Activated naive CD4-positive, alpha-beta T cell treated with anti-CD3 and anti-CD28 coated beads for 36 hours (primary cell): ENCODE measurements around the gene ABCB8. TPM values are rescaled to one million over a fixed set of nuclear protein-coding genes. Genes with fewer than 3 reads are reported as not detected.
A peak's percentile ranks its signal among the peaks of the same experiment; 100 is the strongest.

ENCODE experiments used
- CTCF ChIA-PET: fragments of 350-600 bp; sonication (Branson Sonifier 250); formaldehyde crosslinking; loops from one replicate; lab custom pipeline; 2021; ENCODE audit warnings: antibody characterized with exemption; lab: Charles Lee
- DNase-seq: peaks from one replicate; pipeline ENCODE4 v3.0.0-alpha.2; 2020
- H3K27ac Mint-ChIP-seq: one replicate; pipeline ENCODE4 v1.8.0; 2021; ENCODE audit warnings: mild to moderate bottlenecking, mixed read lengths
- H3K27me3 Mint-ChIP-seq: one replicate; pipeline ENCODE4 v1.8.0; 2021; ENCODE audit warnings: low read depth, mixed read lengths
- H3K36me3 Mint-ChIP-seq: one replicate; pipeline ENCODE4 v1.8.0; 2021; ENCODE audit warnings: low read depth, mixed read lengths
- H3K4me1 Mint-ChIP-seq: one replicate; pipeline ENCODE4 v1.8.0; 2021; ENCODE audit warnings: low read depth, mixed read lengths
- H3K4me3 Mint-ChIP-seq: one replicate; pipeline ENCODE4 v1.8.0; 2021; ENCODE audit warnings: mild to moderate bottlenecking, moderate library complexity, mixed read lengths
- H3K9me3 Mint-ChIP-seq: one replicate; pipeline ENCODE4 v1.8.0; 2021; ENCODE audit warnings: mixed read lengths
- intact Hi-C: fragments of 100-400 bp; cut with micrococcal nuclease; formaldehyde crosslinking; loops from one replicate; pipeline ENCODE4 v1.15.1; 2023
- total RNA-seq, 2 experiments: library from RNA; stranded (reverse); gene quantifications; one replicate each; pipeline ENCODE4 v1.2.3, GENCODE V29; 2021

Gene ABCB8
- total RNA-seq, 2 experiments from 2014 or later: 41.3 to 47.8 TPM

GRCh38 chr7:150990416-150991186, 37.6 kb upstream of the ABCB8 start, which contains the start of gene NOS3:
Gene NOS3, plus strand, starts transcription at chr7:150991017. Its CDS starts 2,787 bp downstream, at chr7:150993804.
- H3K36me3 Mint-ChIP-seq: no peaks in the 10 kb centered on the region
- CTCF ChIA-PET: interaction anchor here (0.7 to 5.1 kb wide), 7 partner anchors 10 to 126 kb away, joined by 3 to 21 read pairs (median 6); no protein-coding TSS in a partner anchor
- peaks cover 36% of the 10 kb centered on the region for H3K4me1 Mint-ChIP-seq

DNA sequence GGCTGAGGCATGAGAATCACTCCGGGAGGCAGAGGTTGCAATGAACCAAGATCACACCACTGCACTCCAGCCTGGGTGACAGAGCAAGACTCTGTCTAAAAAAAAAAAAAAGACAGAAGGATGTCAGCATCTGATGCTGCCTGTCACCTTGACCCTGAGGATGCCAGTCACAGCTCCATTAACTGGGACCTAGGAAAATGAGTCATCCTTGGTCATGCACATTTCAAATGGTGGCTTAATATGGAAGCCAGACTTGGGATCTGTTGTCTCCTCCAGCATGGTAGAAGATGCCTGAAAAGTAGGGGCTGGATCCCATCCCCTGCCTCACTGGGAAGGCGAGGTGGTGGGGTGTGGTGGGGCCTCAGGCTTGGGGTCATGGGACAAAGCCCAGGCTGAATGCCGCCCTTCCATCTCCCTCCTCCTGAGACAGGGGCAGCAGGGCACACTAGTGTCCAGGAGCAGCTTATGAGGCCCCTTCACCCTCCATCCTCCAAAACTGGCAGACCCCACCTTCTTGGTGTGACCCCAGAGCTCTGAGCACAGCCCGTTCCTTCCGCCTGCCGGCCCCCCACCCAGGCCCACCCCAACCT, 36.1 kb upstream of the ABCB8 start:
- intact Hi-C loops: no loop called here
- CTCF ChIA-PET: interaction anchor here (0.9 to 5.1 kb wide), 5 partner anchors 18 to 131 kb away, joined by 3 to 21 read pairs (median 4); no protein-coding TSS in a partner anchor

More at GRCh38 chr7:150990416-150991186, 37.6 kb upstream of the ABCB8 start, which contains the start of gene NOS3:
- Mint-ChIP-seq H3K4me3 (no peak within 1 kb of the TSS), H3K9me3 (peaks cover 22% of the 10 kb centered on the region), H3K27ac (no peak within 1 kb of the TSS), H3K27me3 (no peaks in the 10 kb centered on the region)
- intact Hi-C loops: no loop called here
- no peak for DNase-seq

DNA sequence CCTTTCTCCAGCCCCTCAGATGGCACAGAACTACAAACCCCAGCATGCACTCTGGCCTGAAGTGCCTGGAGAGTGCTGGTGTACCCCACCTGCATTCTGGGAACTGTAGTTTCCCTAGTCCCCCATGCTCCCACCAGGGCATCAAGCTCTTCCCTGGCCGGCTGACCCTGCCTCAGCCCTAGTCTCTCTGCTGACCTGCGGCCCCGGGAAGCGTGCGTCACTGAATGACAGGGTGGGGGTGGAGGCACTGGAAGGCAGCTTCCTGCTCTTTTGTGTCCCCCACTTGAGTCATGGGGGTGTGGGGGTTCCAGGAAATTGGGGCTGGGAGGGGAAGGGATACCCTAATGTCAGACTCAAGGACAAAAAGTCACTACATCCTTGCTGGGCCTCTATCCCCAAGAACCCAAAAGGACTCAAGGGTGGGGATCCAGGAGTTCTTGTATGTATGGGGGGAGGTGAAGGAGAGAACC, 35.4 kb upstream of the ABCB8 start:
- CTCF ChIA-PET: interaction anchor here (0.9 to 5.1 kb wide), 4 partner anchors 17 to 91 kb away, joined by 3 to 21 read pairs (median 10); no protein-coding TSS in a partner anchor
- H3K27me3 Mint-ChIP-seq: no peaks in the 10 kb centered on the region

More for the DNA sequence above, 36.1 kb upstream of the ABCB8 start:
- H3K4me3 Mint-ChIP-seq: no peak overlapping the region
- H3K4me1 Mint-ChIP-seq: peaks cover 39% of the 10 kb centered on the region
- H3K9me3 Mint-ChIP-seq: peaks cover 22% of the 10 kb centered on the region
- no peak overlapping the region for H3K27ac Mint-ChIP-seq
- no peaks in the 10 kb centered on the region for H3K36me3 Mint-ChIP-seq
- no peaks in the 10 kb centered on the region for H3K27me3 Mint-ChIP-seq
- DNase-seq: no peak

DNA sequence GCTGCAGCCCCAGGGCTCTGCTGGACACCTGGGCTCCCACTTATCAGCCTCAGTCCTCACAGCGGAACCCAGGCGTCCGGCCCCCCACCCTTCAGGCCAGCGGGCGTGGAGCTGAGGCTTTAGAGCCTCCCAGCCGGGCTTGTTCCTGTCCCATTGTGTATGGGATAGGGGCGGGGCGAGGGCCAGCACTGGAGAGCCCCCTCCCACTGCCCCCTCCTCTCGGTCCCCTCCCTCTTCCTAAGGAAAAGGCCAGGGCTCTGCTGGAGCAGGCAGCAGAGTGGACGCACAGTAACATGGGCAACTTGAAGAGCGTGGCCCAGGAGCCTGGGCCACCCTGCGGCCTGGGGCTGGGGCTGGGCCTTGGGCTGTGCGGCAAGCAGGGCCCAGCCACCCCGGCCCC, 34.7 kb upstream of the ABCB8 start:
- DNase-seq: no peak
- Mint-ChIP-seq H3K27ac (no peak overlapping the region), H3K9me3 (peaks cover 22% of the 10 kb centered on the region), H3K4me3 (no peak overlapping the region), H3K36me3 (no peaks in the 10 kb centered on the region), H3K27me3 (no peaks in the 10 kb centered on the region), H3K4me1 (peaks cover 43% of the 10 kb centered on the region)
- CTCF ChIA-PET: interaction anchor here (1.0 to 5.1 kb wide), 6 partner anchors 9 to 117 kb away, joined by 4 to 29 read pairs (median 18); no protein-coding TSS in a partner anchor
- intact Hi-C loops: no loop called here

More for the DNA sequence above, 35.4 kb upstream of the ABCB8 start:
- Mint-ChIP-seq H3K36me3 (no peaks in the 10 kb centered on the region), H3K4me3 (no peak overlapping the region), H3K27ac (no peak overlapping the region), H3K4me1 (peaks cover 44% of the 10 kb centered on the region), H3K9me3 (peaks cover 22% of the 10 kb centered on the region)
- intact Hi-C loops: no loop called here
- DNase-seq: no peak

GRCh38 chr7:150994141-150994837, 34.0 kb upstream of the ABCB8 start:
- CTCF ChIA-PET: interaction anchor here (0.7 to 3.6 kb wide), 11 partner anchors 9 to 178 kb away, joined by 3 to 29 read pairs (median 7); partner anchors contain the start of genes ASIC3 and SLC4A2
- intact Hi-C loops: no loop called here
- H3K4me3 Mint-ChIP-seq: peak overlapping the region; percentile 53
- H3K36me3 Mint-ChIP-seq: no peaks in the 10 kb centered on the region
- H3K4me1 Mint-ChIP-seq: peaks cover 41% of the 10 kb centered on the region
- no peak overlapping the region for H3K27ac Mint-ChIP-seq
- peak; percentile 52 for DNase-seq
- peaks cover 22% of the 10 kb centered on the region for H3K9me3 Mint-ChIP-seq
- H3K27me3 Mint-ChIP-seq: no peaks in the 10 kb centered on the region

DNA sequence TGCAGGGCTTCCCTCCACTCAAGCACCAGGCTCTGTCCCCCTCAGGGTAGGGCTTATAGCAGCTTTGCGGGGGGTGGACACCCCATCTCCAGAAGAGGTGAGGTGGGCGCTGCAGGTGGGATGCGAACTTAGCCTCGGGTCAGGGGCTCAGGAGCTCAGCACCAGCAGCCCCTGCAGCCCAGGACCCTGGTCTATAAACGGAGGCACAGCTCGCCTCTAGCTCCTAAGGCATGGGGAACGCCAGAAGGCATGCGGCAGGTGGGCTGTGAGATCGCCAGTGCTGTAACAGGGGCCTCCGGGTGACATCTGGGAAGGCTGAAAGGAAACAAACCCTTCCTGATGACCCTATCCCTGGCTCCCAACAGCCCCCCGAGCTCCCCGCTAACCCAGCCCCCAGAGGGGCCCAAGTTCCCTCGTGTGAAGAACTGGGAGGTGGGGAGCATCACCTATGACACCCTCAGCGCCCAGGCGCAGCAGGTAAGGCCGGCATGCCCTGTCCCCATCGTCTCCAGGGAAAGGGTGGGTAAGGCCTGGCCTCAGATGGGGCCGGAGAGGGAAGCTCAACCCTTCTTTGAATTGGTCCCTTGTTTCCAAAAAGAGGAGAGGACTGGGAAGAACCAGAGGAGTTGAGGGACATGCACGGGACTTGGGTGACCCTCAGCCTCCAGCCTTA, 33.3 kb upstream of the ABCB8 start:
- H3K27ac Mint-ChIP-seq: no peak overlapping the region
- intact Hi-C loops: no loop called here
- CTCF ChIA-PET: interaction anchor here (0.9 to 3.6 kb wide), 9 partner anchors 10 to 97 kb away, joined by 3 to 29 read pairs (median 7); partner anchors contain the start of genes ASIC3 and SLC4A2

DNA sequence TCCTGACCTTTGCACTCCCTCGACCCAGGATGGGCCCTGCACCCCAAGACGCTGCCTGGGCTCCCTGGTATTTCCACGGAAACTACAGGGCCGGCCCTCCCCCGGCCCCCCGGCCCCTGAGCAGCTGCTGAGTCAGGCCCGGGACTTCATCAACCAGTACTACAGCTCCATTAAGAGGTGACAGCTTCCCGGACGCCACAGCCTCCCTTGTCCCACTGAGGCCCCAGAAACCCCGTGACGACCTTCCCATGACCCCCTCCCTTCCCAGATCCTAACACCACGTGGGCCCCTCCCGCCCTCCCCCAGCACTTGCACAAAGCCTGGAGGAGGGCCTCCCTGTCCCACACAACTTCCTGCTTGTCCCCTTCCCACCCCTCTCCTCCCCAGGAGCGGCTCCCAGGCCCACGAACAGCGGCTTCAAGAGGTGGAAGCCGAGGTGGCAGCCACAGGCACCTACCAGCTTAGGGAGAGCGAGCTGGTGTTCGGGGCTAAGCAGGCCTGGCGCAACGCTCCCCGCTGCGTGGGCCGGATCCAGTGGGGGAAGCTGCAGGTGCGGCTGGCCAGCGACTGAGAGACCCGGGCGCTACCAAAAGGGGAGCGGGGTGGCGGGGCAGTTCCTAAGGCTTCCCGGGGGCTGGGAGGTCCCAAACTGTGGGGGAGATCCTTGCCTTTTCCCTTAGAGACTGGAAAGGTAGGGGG, 31.7 kb upstream of the ABCB8 start:
- H3K4me1 Mint-ChIP-seq: peaks cover 43% of the 10 kb centered on the region
- intact Hi-C loops: loop anchor here (2.0 kb wide), 1 partner anchor 18 kb away; no protein-coding TSS in a partner anchor

More for the DNA sequence above, 33.3 kb upstream of the ABCB8 start:
- no peak for DNase-seq
- no peaks in the 10 kb centered on the region for H3K36me3 Mint-ChIP-seq
- peaks cover 43% of the 10 kb centered on the region for H3K4me1 Mint-ChIP-seq
- peak overlapping the region; percentile 53 for H3K4me3 Mint-ChIP-seq
- H3K27me3 Mint-ChIP-seq: no peaks in the 10 kb centered on the region
- peaks cover 15% of the 10 kb centered on the region for H3K9me3 Mint-ChIP-seq

GRCh38 chr7:150997075-150997511, 31.2 kb upstream of the ABCB8 start:
- no peaks in the 10 kb centered on the region for H3K27me3 Mint-ChIP-seq
- DNase-seq: no peak
- H3K4me3 Mint-ChIP-seq: no peak overlapping the region
- intact Hi-C loops: loop anchor here (2.0 kb wide), 1 partner anchor 18 kb away; no protein-coding TSS in a partner anchor
- CTCF ChIA-PET: interaction anchor here (1.4 to 1.5 kb wide), 2 partner anchors 12 to 34 kb away, joined by 3 to 5 read pairs; no protein-coding TSS in a partner anchor
- H3K9me3 Mint-ChIP-seq: no peaks in the 10 kb centered on the region
- H3K4me1 Mint-ChIP-seq: peaks cover 43% of the 10 kb centered on the region
- H3K36me3 Mint-ChIP-seq: no peaks in the 10 kb centered on the region
- H3K27ac Mint-ChIP-seq: no peak overlapping the region

More for the DNA sequence above, 31.7 kb upstream of the ABCB8 start:
- Mint-ChIP-seq H3K4me3 (peak overlapping the region; percentile 49), H3K36me3 (no peaks in the 10 kb centered on the region), H3K27me3 (no peaks in the 10 kb centered on the region), H3K9me3 (no peaks in the 10 kb centered on the region), H3K27ac (no peak overlapping the region)
- CTCF ChIA-PET: interaction anchor here (0.9 to 1.5 kb wide), 3 partner anchors 12 to 33 kb away, joined by 3 to 5 read pairs (median 3); no protein-coding TSS in a partner anchor
- DNase-seq: peak; percentile 52

- Mint-ChIP-seq H3K36me3 (no peaks in the 10 kb centered on the region), H3K27ac (no peak overlapping the region), H3K4me3 (no peak overlapping the region), H3K4me1 (peaks cover 43% of the 10 kb centered on the region), H3K27me3 (no peaks in the 10 kb centered on the region), H3K9me3 (no peaks in the 10 kb centered on the region)
- no peak for DNase-seq
- intact Hi-C loops: loop anchor here (2.0 kb wide), 1 partner anchor 17 kb away; no protein-coding TSS in a partner anchor
- CTCF ChIA-PET: interaction anchor here (0.8 to 1.5 kb wide), 3 partner anchors 11 to 35 kb away, joined by 3 to 5 read pairs (median 3); no protein-coding TSS in a partner anchor
Measured at GRCh38 chr7:150997817-150998216, 30.4 kb upstream of the ABCB8 start.

DNA sequence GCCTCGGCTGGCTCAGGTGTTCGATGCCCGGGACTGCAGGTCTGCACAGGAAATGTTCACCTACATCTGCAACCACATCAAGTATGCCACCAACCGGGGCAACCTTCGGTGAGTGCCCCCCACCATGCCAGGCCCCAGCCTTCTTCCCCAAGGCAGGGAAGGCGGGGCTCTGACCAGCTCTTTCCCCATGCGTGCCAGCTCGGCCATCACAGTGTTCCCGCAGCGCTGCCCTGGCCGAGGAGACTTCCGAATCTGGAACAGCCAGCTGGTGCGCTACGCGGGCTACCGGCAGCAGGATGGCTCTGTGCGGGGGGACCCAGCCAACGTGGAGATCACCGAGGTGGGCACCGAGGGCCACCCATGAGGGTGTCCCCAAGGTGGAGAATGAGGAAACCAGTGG, 29.9 kb upstream of the ABCB8 start:
- Mint-ChIP-seq H3K36me3 (no peaks in the 10 kb centered on the region), H3K4me1 (peaks cover 40% of the 10 kb centered on the region), H3K9me3 (no peaks in the 10 kb centered on the region), H3K27me3 (no peaks in the 10 kb centered on the region), H3K27ac (no peak overlapping the region), H3K4me3 (no peak overlapping the region)
- CTCF ChIA-PET: interaction anchor here (1.3 kb wide), 1 partner anchor 14 kb away, joined by 3 read pairs; no protein-coding TSS in a partner anchor
- intact Hi-C loops: no loop called here
- DNase-seq: no peak
